IPS-18c (cell line): Measurements from ENCODE around the gene NACA.
"Not testable (repeated sequence)": the region's sequence is repeated elsewhere in the genome, so short reads cannot be mapped to it uniquely, and the experiment has no call there.

Experiments used
- H3K4me3 ChIP-seq: 2 replicates; pipeline ENCODE4 v1.7.0; 2013; ENCODE audit warnings: low read depth, mild to moderate bottlenecking, low read length, moderate library complexity; ENCODE audit not compliant: insufficient read depth
- H3K9me3 ChIP-seq: one replicate; pipeline ENCODE4 v1.6.1; 2013; ENCODE audit warnings: mild to moderate bottlenecking, low read length, moderate library complexity; ENCODE audit not compliant: control insufficient read depth, insufficient read depth

NACA gene

DNA sequence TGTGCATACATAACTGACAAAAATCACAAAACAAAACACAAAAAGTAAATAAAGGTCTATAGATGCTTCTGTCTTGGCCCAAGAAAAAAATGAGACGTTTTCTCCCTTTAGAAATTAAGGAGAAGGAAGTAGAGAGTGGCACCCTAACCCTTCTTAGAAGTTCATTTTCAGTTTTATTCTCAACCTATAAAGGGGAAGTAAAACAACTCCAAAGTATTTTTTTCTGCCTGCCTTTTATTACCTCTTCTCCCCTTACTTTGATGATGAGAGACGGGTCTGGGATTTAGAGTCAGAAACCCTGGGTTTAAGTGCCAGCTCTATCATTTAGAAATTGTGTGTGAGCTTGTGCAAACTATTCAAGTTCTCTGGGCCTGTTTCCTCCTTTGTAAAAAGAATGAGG lies 24.3 kb upstream of the NACA start:
- H3K9me3 ChIP-seq, result no peaks in the 10 kb centered on the region
- no peak overlapping the region for H3K4me3 ChIP-seq

DNA sequence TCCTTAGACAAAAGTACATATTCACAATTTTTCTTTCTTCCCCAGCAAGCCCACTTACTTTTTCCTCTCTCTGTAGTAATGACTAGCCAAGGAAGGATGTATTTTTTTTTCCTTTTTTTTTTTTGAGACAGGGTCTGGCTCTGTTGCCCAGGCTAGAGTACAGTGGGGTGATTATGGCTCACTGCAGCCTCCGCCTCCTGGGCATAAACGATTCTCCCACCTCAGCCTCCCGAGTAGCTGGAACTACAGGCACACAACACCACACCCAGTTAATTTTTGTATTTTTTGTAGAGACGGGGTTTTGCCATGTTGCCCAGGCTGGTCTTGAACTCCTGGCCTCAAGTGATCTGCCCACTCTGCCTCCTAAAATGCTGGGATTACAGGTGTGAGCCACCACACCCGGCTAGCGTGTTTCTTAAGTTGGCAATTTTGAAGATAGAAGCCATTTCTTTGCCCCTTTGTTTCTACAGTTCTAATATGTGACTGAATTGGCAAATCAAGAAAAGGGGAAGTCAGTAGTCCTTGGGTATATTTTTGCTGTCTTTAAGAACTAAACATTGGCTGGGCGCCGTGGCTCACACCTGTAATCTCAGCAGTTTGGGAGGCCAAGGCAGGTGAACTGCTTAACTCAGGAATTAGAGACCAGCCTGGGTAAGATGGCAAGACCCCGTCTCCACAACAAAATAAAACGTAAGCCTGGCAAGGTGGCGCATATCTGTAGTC lies 3.2 kb upstream of the NACA start:
- no peak overlapping the region for H3K4me3 ChIP-seq
- no peaks in the 10 kb centered on the region for H3K9me3 ChIP-seq

GRCh38 chr12:56726196-56726675 lies 1.1 kb upstream of the NACA start:
- not testable (repeated sequence) for H3K4me3 ChIP-seq, H3K9me3 ChIP-seq

GRCh38 chr12:56725723-56726102 lies 614 bp upstream of the NACA start:
- no peaks in the 10 kb centered on the region for H3K9me3 ChIP-seq
- H3K4me3 ChIP-seq, result peak overlapping the region; percentile 97

GRCh38 chr12:56724701-56724971 lies 463 bp downstream of the NACA start:
- H3K4me3 ChIP-seq, result peak overlapping the region; percentile 97
- H3K9me3 ChIP-seq, result no peaks in the 10 kb centered on the region

GRCh38 chr12:56723889-56724700 lies 1.0 kb downstream of the NACA start:
- Histone ChIP-seq H3K9me3 (no peaks in the 10 kb centered on the region), H3K4me3 (peak overlapping the region; percentile 97)

DNA sequence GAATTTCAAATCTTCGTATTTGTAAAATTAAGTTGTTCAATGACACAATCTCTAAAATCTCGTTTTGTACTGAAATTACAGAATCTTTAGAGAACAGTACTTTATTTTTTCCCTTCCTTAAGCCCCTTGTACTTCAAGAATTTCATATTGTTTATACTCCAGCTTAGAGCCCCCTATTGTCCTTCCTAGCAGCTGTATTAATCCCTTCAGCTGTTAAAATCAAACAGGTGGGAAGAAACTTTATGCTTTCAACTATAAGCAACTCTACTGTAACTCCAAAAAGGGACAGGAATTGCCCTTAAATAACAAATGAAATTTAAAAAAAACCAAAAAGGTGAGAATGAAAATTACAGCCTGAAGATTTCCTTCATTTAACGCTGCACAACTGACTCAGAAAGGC lies 1.7 kb downstream of the NACA start:
- peak overlapping the region; percentile 97 for H3K4me3 ChIP-seq
- H3K9me3 ChIP-seq, result no peaks in the 10 kb centered on the region

DNA sequence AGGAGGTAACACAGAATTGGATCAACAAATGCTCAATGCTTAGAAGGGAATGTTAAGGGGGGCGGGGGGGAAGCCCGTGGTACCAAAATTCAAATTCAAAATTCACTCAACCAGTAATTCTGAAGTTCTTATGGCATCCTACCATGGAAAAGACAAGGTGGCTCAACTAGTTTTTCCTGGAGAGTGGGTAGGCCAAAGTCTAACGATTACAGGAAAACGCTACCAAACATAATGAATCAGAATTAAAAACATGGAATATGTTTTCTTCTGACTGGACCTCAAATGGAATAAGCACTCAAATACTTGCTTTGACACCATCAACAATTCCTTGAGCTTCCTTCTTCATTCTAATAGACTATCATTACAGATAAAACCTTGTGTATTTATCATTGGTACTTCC lies 2.3 kb downstream of the NACA start:
- H3K4me3 ChIP-seq, result no peak overlapping the region; the same call in 1 of the 2 replicates

DNA sequence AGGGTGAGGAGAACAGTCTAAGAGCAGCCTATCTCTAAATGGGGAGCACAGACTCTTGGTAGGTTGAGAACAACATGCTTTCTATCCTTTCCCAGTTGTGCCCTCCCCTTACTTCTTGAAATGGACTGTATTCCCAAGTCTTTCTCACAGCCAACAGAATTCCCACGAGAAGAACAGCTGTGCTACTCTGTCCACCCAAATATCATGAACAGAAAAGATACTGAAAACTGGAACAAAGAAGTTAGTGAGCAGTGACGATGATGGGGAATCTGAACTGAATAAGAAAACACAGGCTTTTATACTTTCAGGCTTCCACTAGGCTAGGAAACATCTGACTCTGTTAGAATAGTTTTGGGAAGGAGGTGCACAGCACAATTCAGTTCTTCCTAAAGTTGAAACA lies 3.4 kb downstream of the NACA start:
- no peak overlapping the region for H3K4me3 ChIP-seq

More for the DNA sequence above, 2.3 kb downstream of the NACA start:
- no peaks in the 10 kb centered on the region for H3K9me3 ChIP-seq

DNA sequence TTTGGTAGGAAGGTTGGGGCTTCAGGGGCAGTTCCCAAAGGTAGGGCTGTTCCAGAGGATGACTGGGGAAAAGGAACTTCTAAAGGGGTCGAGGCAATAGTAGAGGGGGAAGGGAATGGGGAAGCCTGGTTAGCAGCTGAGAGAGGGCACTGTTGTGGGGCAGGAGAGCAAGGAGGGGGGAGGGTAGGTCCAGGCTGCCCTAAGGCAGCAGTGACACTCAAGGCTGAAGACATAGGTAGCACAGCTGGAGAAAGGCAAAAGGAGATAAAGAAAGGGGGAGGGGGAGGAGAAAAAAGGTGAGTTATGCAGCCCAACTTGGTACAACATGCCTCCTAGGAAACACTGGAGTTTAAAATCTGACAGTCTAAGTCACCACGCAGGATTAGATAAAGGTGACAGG lies 3.9 kb downstream of the NACA start:
- H3K4me3 ChIP-seq, result peak overlapping the region; percentile 24

More for the DNA sequence above, 3.4 kb downstream of the NACA start:
- H3K9me3 ChIP-seq, result no peaks in the 10 kb centered on the region

DNA sequence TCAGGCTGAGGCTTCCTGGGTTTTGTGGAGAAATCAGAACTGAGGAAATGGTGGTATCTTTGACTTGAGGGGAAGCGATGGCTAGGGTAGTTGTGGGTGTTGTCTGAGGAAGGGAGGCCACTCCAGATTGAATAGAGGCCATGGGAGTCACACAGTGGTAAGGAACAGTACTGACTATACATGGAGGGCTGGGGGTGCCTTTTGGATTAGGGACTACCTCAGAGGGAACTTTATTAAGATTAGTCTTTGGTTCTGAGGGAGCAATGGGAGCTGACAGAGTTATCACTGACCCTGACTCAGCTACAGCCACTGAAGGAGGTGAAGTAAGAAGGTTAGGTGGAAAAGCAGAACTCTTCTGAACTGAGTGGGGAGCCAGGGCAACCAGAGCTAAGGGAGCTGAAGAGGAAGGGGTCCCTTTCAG lies 4.4 kb downstream of the NACA start:
- Histone ChIP-seq H3K9me3 (no peaks in the 10 kb centered on the region), H3K4me3 (peak overlapping the region; percentile 24)

More for the DNA sequence above, 3.9 kb downstream of the NACA start:
- no peaks in the 10 kb centered on the region for H3K9me3 ChIP-seq

DNA sequence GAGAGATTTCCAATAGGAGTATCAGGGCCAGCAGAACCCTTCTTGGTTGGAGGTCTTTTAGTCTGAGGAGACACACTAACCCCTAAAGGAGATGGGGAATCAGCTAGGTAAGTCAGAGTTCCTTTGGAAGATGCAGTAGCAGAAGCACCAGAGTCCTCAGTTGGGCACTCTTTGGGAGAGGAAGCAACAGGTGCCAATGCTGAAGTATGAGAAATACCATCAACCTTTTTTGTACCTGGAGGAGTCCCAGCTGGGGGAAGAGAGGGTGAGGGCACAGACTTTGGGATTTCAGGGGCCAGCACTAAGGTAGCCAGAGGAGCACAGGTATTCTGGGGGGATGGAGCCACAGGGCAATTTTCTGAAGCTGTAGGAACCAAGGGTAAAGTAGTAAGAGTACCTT lies 6.0 kb downstream of the NACA start:
- Histone ChIP-seq H3K9me3 (no peaks in the 10 kb centered on the region), H3K4me3 (no peak overlapping the region)

- no peak overlapping the region for H3K4me3 ChIP-seq
These were observed 6.5 kb downstream of the NACA start for GRCh38 chr12:56718636-56719035.

GRCh38 chr12:56718149-56718548 lies 7.0 kb downstream of the NACA start:
- Histone ChIP-seq H3K9me3 (no peaks in the 10 kb centered on the region), H3K4me3 (no peak overlapping the region)

More at GRCh38 chr12:56718636-56719035, 6.5 kb downstream of the NACA start:
- H3K9me3 ChIP-seq, result no peaks in the 10 kb centered on the region

DNA sequence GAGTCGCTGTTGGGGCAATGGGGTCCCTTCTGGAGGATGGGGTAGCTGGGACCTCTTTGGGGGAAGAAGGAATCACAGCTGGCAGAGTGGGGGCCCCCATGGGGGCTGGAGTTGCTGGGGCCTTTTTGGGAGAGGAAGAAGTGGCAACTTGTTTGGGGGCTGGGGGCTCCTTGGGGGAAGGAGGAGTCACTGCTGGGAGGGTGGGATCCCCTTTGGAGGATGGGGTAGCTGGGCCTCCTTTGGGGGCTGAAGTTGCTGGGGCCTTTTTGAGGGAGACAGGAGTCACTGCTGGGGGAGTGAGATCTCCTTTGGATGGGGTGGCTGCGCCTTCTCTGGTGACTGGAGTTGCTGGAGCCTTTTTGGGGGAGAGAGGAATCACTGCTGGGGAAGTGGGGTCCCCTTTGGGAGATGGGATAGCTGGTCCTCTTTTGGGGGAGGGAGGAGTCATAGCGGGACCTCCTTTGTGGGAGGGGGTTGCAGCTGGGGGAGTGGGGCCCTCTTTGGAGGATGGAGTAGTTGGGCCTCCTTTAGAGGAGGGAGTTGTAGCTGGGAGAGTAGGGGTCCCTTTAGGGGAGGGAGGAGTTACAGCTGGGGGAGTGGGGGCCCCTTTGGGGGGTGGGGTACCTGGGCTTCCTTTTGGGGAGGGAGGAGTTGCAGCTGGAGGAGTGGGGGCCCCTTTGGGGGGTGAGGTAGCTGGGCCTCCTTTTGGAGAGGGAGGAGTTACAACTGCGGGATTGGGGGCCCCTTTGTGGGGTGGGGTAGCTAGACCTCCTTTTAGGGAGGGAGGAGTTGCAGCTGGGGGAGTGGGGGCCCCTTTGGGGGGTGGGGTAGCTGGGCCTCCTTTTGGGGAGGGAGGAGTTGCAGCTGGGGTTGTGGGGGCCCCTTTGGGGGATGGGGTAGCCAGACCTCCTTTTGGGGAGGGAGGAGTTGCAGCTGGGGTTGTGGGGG lies 7.9 kb downstream of the NACA start:
- no peak overlapping the region for H3K4me3 ChIP-seq
- no peaks in the 10 kb centered on the region for H3K9me3 ChIP-seq

DNA sequence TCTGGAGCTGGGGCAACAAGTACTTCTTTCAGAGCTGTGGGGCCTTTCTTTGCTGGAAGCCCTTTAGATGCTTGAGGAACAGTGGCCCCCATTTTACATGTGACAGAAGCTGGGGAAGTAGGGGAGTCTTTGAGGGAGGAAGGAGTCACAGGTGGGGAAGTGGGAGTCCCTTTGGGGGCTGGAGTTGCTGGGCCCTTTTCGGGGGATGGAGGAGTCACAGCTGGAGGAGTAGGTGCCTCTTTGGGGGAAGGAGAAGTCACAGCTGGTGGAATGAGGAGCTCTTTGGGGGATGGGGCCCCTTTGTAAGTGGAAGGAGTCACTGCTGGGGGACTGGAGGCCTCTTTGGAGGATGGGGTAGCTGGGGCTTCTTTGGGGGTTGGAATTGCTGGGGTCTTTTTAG lies 8.6 kb downstream of the NACA start:
- H3K4me3 ChIP-seq, result no peak overlapping the region
- H3K9me3 ChIP-seq, result no peaks in the 10 kb centered on the region

GRCh38 chr12:56715798-56716197 lies 9.3 kb downstream of the NACA start:
- no peak overlapping the region for H3K4me3 ChIP-seq
- H3K9me3 ChIP-seq, result no peaks in the 10 kb centered on the region
